Small intestine (tissue), 7 donors: ENCODE measurements around the gene DEDD2. TPM values are rescaled to one million over a fixed set of nuclear protein-coding genes. Genes with fewer than 3 reads are reported as not detected.
A peak's percentile ranks its signal among the peaks of the same experiment; 100 is the strongest.

Source experiments
- DNase-seq, 2 donors: peaks; one replicate each; pipeline versions ENCODE4 v3.0.0 to v3.0.0-alpha.2; 2013
- FAIRE-seq: peaks from 2 replicates; lab custom pipeline; 2012; peaks lifted over from hg19 to GRCh38; lab: Jason Lieb, UNC
- H3K27ac ChIP-seq, 3 donors: one replicate each; pipeline ENCODE4 v1.5.1; 2013; ENCODE audit warnings: low read length in 2 of 3, mild to moderate bottlenecking in 2 of 3, control low read depth in 1 of 3, inconsistent platforms in 1 of 3, low read depth in 1 of 3, moderate library complexity in 1 of 3
- H3K27me3 ChIP-seq, 3 donors: one replicate each; pipeline ENCODE4 v1.6.1; 2013; ENCODE audit warnings: low read length in 3 of 3, inconsistent platforms in 1 of 3; ENCODE audit not compliant: control insufficient read depth in 3 of 3, insufficient read depth in 3 of 3
- H3K36me3 ChIP-seq, 3 donors: one replicate each; pipeline ENCODE4 v1.6.1; 2013; ENCODE audit warnings: low read length in 3 of 3, inconsistent platforms in 1 of 3, low read depth in 1 of 3, mild to moderate bottlenecking in 1 of 3, moderate library complexity in 1 of 3; ENCODE audit not compliant: control insufficient read depth in 3 of 3, insufficient read depth in 2 of 3
- H3K4me1 ChIP-seq, 3 donors: one replicate each; pipeline ENCODE4 v1.6.1; 2013; ENCODE audit warnings: low read length in 2 of 3, inconsistent platforms in 1 of 3, low read depth in 1 of 3, mild to moderate bottlenecking in 1 of 3, moderate library complexity in 1 of 3; ENCODE audit not compliant: control insufficient read depth in 3 of 3, insufficient read depth in 2 of 3
- H3K4me3 ChIP-seq, 3 donors: one replicate each; pipeline ENCODE4 v1.5.1; 2013; ENCODE audit warnings: low read length in 3 of 3, control low read depth in 1 of 3, inconsistent platforms in 1 of 3, low read depth in 1 of 3, mild to moderate bottlenecking in 1 of 3, moderate library complexity in 1 of 3
- H3K9me3 ChIP-seq, 2 donors: one replicate each; pipeline ENCODE4 v1.6.1; 2013; ENCODE audit warnings: low read depth in 1 of 2, low read length in 1 of 2; ENCODE audit not compliant: control insufficient read depth in 2 of 2, insufficient read depth in 1 of 2
- WGBS, 3 donors: extraction: QIAGEN DNeasy Blood & Tissue Kit; methylation state at CpG; one replicate each; pipeline ENCODE4 v1.1.7; 2013; 5-methylcytosine and 5-hydroxymethylcytosine counted together
- polyA plus RNA-seq, 4 donors: library from polyadenylated mRNA; stranded (reverse) in 3 of 4; unstranded in 1 of 4; fragments of 200-250 nt in 3 of 4; fragments of 120-200 nt in 1 of 4; gene quantifications; one replicate each; pipeline versions ENCODE4 v1.2.1 to v1.2.3, GENCODE V29; 2013
- donor health status: healthy with polysubstance abuse.
- donor health status: control.
- donor health status: control.
- donor health status: Bipolar disorder and iron deficiency.
- donor health status: healthy.

DEDD2 gene
- polyA plus RNA-seq, 4 donors = 22.8 to 41.3 (median 37.8) TPM

DNA sequence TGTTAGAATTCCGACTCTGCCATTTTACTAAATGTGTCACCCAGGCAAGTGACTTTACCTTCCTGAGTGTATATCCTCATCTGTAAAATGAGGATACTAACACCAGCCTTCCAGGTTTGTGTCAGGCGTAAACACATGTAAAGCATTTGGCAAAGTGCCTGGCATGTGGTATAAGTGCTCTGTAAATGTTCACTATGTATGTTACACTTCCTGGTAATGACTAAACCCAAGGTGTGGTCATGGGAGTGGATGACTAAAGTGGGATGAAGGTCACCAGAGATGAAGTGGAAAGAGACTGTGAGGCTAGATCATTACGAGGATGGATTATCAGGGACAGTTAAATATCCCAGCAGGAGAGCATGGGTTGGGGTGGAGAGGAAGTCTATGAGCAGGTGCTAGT, 25.6 kb downstream of the DEDD2 start:
- Histone ChIP-seq H3K4me1 (peaks cover 8 to 18% (median 9%) of the 10 kb centered on the region in 3 donors), H3K36me3 (peaks cover 0 to 10% (median 3%) of the 10 kb centered on the region in 3 donors), H3K27me3 (peaks cover 0 to 2% (median 0%) of the 10 kb centered on the region in 3 donors), H3K4me3 (no peak overlapping the region), H3K27ac (peak overlapping the region; percentile 86 to 92 (median 92)), H3K9me3 (peaks cover 0 to 6% of the 10 kb centered on the region in 2 donors)
- WGBS, 3 donors = 5 to 49% (median 27%) methylated on average over 3 of the region's 3 CpGs
- FAIRE-seq (no peak), DNase-seq (peak; percentile 95 to 99)

DNA sequence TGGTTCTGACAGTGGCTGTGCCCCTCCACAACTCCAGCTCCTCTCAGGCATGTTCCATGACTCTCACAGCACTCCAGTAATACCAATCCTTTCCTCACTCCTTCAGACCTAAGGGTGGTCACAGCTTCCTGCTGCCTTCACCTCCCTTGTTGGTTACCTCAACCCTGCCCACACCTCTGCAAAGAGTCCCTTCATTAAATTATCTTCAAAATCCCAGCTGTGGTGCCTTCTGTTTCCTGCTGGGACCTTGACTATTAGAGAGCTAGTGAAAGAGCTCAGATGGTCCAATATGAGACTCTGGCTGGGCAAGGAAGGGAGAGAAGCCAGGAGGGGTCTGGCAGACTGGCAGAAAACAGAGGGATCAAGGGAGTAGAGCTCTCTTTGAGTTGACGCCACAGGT, 26.1 kb downstream of the DEDD2 start:
- Histone ChIP-seq H3K36me3 (peaks cover 0 to 5% (median 2%) of the 10 kb centered on the region in 3 donors), H3K4me3 (no peak overlapping the region), H3K27ac (peak overlapping the region; percentile 86 to 92 (median 92)), H3K27me3 (peaks cover 0 to 2% (median 0%) of the 10 kb centered on the region in 3 donors), H3K9me3 (peaks cover 0 to 6% of the 10 kb centered on the region in 2 donors), H3K4me1 (peaks cover 7 to 18% (median 9%) of the 10 kb centered on the region in 3 donors)
- 27 to 59% (median 39%) methylated on average over 1 of the region's 1 CpG for WGBS, 3 donors
- DNase-seq (no peak), FAIRE-seq (no peak)

DNA sequence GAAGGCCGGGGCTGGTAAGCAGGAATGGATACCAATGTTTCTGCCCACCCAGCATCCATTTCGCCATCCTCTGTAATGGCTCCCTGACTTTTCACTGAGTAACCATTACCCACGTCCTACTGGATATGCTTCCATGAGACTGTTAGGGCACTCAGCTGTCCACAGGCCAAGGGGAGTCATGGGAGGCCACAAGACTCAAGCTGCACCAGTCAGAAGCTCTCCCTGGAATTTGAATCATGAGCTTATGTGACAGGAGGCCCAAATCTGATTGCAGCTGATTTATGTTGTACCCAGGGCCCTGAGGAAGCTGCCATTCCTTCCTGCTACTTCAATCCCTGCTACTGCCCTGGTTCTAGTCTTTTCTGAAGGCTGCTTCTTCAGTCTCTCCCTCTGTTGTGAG, 28.3 kb downstream of the DEDD2 start:
- H3K27ac ChIP-seq = no peak overlapping the region
- H3K4me3 ChIP-seq = no peak overlapping the region
- H3K36me3 ChIP-seq = no peaks in the 10 kb centered on the region
- peaks cover 0 to 2% (median 0%) of the 10 kb centered on the region in 3 donors for H3K27me3 ChIP-seq
- DNase-seq (no peak), FAIRE-seq (no peak)
- peaks cover 9 to 20% (median 10%) of the 10 kb centered on the region in 3 donors for H3K4me1 ChIP-seq
- H3K9me3 ChIP-seq = peaks cover 0 to 6% of the 10 kb centered on the region in 2 donors
- WGBS, 3 donors = 78 to 92% (median 85%) methylated on average over 3 of the region's 3 CpGs

DNA sequence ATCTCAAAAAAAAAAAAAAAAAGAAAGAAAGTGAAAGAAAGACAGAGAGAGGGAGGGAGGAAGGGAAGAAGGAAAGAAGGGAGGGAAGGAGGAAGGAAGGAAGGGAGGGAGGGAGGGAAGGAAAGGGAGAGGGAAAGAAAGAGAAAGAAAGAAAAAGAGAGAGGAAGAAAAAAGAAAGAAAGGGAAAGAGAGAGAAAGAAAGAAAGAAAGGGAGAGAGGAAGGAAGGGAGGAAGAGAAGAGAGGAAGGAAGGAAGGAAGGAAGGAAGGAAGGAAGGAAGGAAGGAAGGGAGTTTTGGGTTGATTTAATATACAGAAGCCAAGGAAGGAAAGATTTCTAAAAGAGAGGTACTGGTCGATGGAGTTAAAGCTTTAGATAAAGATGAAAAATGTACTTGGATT, 28.8 kb downstream of the DEDD2 start:
- WGBS, 3 donors = 78 to 100% (median 79%) methylated on average over 1 of the region's 1 CpG
- FAIRE-seq = no peak
- Histone ChIP-seq H3K27ac (no peak overlapping the region), H3K9me3 (peaks cover 0 to 6% of the 10 kb centered on the region in 2 donors), H3K4me3 (no peak overlapping the region), H3K4me1 (peaks cover 9 to 20% (median 10%) of the 10 kb centered on the region in 3 donors), H3K36me3 (no peaks in the 10 kb centered on the region), H3K27me3 (peaks cover 0 to 2% (median 0%) of the 10 kb centered on the region in 3 donors)
- no peak for DNase-seq

DNA sequence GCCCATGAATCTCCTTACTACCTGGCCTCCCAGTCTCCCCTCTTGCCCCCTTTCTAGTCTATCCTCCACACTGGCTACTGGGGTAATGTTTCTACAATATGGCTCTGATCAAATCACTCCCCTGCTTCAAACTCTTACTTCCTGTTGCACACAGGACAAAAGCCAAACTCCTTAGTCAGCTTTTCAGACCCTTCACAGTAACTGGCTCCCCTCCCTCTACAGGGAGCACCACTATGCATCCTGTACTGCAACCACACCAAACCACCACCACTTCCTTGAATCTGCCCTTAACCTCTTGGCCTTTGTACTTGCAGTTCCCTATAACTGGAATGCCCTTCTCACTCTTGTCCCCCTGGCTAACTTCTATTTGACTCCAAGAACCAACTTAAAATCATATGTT, 32.2 kb downstream of the DEDD2 start:
- DNase-seq = peak in 1 of 2 donors; percentile 45
- Histone ChIP-seq H3K27ac (no peak overlapping the region), H3K9me3 (no peaks in the 10 kb centered on the region), H3K4me3 (no peak overlapping the region), H3K4me1 (peaks cover 0 to 4% (median 2%) of the 10 kb centered on the region in 3 donors), H3K36me3 (no peaks in the 10 kb centered on the region), H3K27me3 (peaks cover 0 to 12% (median 1%) of the 10 kb centered on the region in 3 donors)
- FAIRE-seq = no peak

DNA sequence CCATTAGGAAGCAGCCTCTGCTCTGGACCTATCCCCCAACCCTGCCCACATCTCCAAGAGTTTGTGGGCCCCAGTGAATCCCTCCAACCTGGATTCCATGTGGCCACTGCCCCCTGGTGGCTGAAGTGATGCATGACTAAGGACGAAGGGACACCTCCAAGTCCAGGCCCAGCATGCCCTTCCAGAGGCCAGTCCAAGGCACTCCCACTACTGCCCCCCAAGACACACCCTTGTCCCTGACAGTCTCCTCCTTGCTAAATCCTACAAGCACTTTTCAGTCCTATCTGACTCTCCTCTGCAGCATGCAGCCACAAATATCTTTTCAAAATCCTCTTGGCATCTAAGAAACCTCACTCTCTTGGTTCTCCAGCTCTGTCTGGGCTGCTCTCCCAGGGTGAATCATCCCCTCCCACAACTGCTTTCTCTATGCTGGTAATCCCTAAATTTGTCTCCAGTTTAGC, 33.0 kb downstream of the DEDD2 start:
- Histone ChIP-seq H3K27me3 (peaks cover 0 to 19% (median 10%) of the 10 kb centered on the region in 3 donors), H3K27ac (no peak overlapping the region), H3K4me1 (peaks cover 0 to 4% (median 2%) of the 10 kb centered on the region in 3 donors), H3K9me3 (no peaks in the 10 kb centered on the region), H3K4me3 (no peak overlapping the region), H3K36me3 (no peaks in the 10 kb centered on the region)
- FAIRE-seq (no peak), DNase-seq (peak; percentile 77 to 83)
- WGBS, 3 donors = 0 to 10% (median 7%) methylated on average over 1 of the region's 1 CpG

DNA sequence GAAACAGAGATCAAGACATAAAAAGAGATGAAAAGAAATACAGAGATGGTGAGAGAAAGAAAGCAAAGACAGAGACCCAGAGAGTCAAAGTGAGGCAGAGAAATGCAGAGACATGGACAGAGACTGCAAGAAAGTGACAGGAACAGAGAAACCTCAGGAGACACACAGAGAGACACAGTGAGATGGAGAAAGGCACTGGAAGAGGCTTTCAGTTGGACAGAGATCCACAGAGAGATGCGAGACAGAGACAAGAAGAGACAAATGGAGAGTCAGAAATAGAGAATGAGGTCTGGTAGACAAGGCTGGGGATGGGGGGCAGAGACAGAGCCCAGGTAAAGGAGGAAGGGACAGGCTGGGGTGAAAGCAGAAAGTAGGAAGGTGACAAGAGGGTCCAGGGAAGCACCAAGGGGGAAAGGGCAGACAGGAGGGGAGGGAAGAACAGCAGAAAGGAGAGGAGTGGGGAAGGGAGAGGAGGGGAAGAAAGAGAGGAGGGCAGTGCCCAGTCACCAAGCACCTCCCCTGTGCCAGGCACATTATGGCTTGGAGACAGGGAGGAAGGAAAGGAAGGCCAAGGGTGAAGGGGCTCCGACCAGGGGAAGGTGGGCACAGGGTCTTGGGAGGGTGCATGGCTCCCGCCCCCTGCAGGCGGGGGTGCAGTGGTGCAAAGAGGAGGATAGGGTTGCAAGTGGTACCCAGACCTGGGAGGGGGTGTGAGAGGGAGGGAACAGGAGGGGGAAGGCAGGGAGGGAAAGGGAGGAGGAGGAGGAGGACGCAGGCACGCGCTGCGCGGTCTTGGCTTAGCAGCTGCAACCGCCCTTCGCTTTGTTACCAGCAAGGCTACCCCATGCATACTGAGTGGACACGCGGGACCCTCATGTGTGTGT, 38.4 kb downstream of the DEDD2 start:
- no peaks in the 10 kb centered on the region for H3K36me3 ChIP-seq
- H3K27me3 ChIP-seq = peaks cover 3 to 66% (median 31%) of the 10 kb centered on the region in 3 donors
- peaks cover 0 to 4% (median 0%) of the 10 kb centered on the region in 3 donors for H3K4me1 ChIP-seq
- no peak overlapping the region for H3K27ac ChIP-seq
- H3K9me3 ChIP-seq = no peaks in the 10 kb centered on the region
- WGBS, 3 donors = 13 to 26% (median 17%) methylated on average over 13 of the region's 13 CpGs
- no peak overlapping the region for H3K4me3 ChIP-seq
- FAIRE-seq (no peak), DNase-seq (no peak)

DNA sequence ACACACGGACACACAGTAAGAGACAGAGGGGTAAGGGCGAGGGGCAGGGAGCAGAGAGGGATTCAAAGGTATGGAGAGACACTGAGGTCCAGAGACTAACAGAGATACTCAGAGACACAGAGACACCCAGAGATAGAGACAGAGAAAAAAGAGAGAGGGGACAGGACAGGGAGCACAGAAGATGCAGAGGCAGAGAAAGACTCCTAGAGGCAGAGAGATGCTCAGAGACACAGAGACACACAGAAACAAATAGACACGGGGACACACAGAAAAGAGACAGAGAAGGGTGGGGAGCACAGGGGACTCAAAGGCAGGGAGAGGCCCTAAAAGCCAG, 39.8 kb downstream of the DEDD2 start:
- FAIRE-seq = no peak
- Histone ChIP-seq H3K36me3 (no peaks in the 10 kb centered on the region), H3K27me3 (peaks cover 3 to 74% (median 31%) of the 10 kb centered on the region in 3 donors), H3K4me1 (peaks cover 0 to 4% (median 0%) of the 10 kb centered on the region in 3 donors), H3K9me3 (no peaks in the 10 kb centered on the region), H3K27ac (no peak overlapping the region), H3K4me3 (no peak overlapping the region)
- no peak for DNase-seq
- WGBS, 3 donors = 22 to 42% (median 41%) methylated on average over 3 of the region's 3 CpGs
